Activated CD4-positive, alpha-beta memory T cell treated with anti-CD3 and anti-CD28 coated beads, Interleukin-2, amount 10 ng/mL, durations not matched to agents 7 days and 5 days (primary cell): ENCODE results near the gene SYVN1. TPM values are rescaled to one million over a fixed set of nuclear protein-coding genes. Genes with fewer than 3 reads are reported as not detected.

Experiments
- CTCF ChIA-PET: fragments of 350-600 bp; sonication (Branson Sonifier 250); formaldehyde crosslinking; loops from one replicate; lab custom pipeline; 2021; ENCODE audit warnings: antibody characterized with exemption, inconsistent platforms; lab: Charles Lee
- POLR2A ChIA-PET: fragments of 350-600 bp; sonication (Branson Sonifier 250); formaldehyde crosslinking; loops from one replicate; lab custom pipeline; 2021; ENCODE audit warnings: antibody characterized with exemption; lab: Charles Lee
- DNase-seq: peaks from one replicate; pipeline ENCODE4 v3.0.0-alpha.2; 2020
- H3K27ac Mint-ChIP-seq: one replicate; pipeline ENCODE4 v1.8.0; 2021; ENCODE audit warnings: mild to moderate bottlenecking, mixed read lengths
- H3K27me3 Mint-ChIP-seq: one replicate; pipeline ENCODE4 v1.8.0; 2021; ENCODE audit warnings: mixed read lengths
- H3K36me3 Mint-ChIP-seq: one replicate; pipeline ENCODE4 v1.8.0; 2021; ENCODE audit warnings: low read depth, mixed read lengths
- H3K4me1 Mint-ChIP-seq: one replicate; pipeline ENCODE4 v1.8.0; 2021; ENCODE audit warnings: mixed read lengths
- H3K4me3 Mint-ChIP-seq: one replicate; pipeline ENCODE4 v1.8.0; 2021; ENCODE audit warnings: mild to moderate bottlenecking, mixed read lengths
- H3K9me3 Mint-ChIP-seq: one replicate; pipeline ENCODE4 v1.8.0; 2021; ENCODE audit warnings: mixed read lengths
- total RNA-seq, 2 experiments: library from RNA; stranded (reverse); gene quantifications; one replicate each; pipeline ENCODE4 v1.2.3, GENCODE V29; 2021

SYVN1 gene
- total RNA-seq, 2 experiments from 2014 or later: 39.4 to 42.2 TPM

DNA sequence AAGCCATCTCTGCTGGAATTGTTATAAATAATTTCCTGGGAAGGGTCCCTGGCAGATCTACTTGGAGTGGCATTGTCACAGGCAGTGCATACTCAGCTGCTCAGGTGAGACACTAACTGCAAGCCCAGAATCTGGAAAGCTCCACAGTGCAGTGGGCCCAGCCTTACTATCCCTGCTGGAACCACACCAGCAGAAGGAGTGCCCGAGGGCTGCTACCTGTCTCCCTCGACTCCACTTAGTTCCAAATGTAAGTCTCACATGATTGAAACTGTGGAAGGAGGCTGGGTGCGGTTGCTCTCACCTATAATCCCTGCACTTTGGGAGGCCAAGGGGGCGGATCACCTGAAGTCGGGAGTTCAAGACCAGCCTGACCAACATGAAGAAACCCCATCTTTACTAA lies 14.3 kb upstream of the SYVN1 start:
- H3K27me3 Mint-ChIP-seq: peaks cover 2% of the 10 kb centered on the region
- ChIA-PET CTCF (interaction anchor here (0.7 kb wide), 1 partner anchor 1240 kb away, joined by 3 read pairs; no protein-coding TSS in a partner anchor), POLR2A (interaction anchor here (3.7 kb wide), 1 partner anchor 14 kb away, joined by 15 read pairs; the partner anchor contains the start of gene SYVN1)
- H3K4me1 Mint-ChIP-seq: peaks cover 19% of the 10 kb centered on the region
- H3K27ac Mint-ChIP-seq: no peak overlapping the region
- H3K36me3 Mint-ChIP-seq: no peaks in the 10 kb centered on the region
- no peaks in the 10 kb centered on the region for H3K9me3 Mint-ChIP-seq
- no peak overlapping the region for H3K4me3 Mint-ChIP-seq
- no peak for DNase-seq

DNA sequence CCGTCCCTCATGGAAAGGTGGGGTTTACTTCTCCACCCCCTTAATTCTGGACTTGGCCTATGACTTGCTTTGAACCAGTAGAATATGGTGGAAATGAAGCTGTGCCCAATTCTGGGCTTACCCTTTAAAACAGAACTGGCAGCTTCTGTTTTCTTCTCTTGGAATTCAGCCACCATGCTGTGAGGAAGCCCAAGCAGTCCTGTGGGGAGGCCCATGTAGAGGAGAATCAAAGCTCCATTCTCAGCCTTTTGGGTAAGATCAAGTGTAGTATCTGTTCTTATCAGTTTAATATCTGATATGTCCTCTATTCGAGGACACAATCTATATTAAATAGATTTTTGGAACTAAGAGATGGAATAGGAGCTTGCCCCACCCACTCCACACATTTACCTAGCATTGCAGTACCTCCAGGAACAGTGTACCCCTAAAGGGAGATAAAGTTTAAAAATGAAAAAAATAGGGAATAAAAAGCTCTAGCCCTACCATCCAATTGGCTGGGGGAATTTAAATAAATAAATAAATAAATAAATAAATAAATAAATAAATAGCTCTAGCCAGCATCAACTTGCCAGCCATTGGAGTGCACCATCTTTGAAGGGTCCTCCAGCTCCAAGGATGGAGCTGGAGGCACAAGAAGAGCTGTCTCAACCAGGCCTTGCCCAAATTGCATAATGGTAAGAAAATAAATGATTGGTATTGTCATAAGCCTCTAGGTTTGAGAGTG lies 13.2 kb upstream of the SYVN1 start:
- DNase-seq: no peak
- H3K4me1 Mint-ChIP-seq: peaks cover 14% of the 10 kb centered on the region
- ChIA-PET CTCF (interaction anchor here (1.1 kb wide), 1 partner anchor 182 kb away, joined by 4 read pairs; no protein-coding TSS in a partner anchor), POLR2A (interaction anchor here (3.7 kb wide), 1 partner anchor 12 kb away, joined by 15 read pairs; the partner anchor contains the start of gene SYVN1)
- H3K36me3 Mint-ChIP-seq: no peaks in the 10 kb centered on the region
- H3K27ac Mint-ChIP-seq: no peak overlapping the region
- no peaks in the 10 kb centered on the region for H3K9me3 Mint-ChIP-seq
- no peak overlapping the region for H3K4me3 Mint-ChIP-seq
- peaks cover 4% of the 10 kb centered on the region for H3K27me3 Mint-ChIP-seq

DNA sequence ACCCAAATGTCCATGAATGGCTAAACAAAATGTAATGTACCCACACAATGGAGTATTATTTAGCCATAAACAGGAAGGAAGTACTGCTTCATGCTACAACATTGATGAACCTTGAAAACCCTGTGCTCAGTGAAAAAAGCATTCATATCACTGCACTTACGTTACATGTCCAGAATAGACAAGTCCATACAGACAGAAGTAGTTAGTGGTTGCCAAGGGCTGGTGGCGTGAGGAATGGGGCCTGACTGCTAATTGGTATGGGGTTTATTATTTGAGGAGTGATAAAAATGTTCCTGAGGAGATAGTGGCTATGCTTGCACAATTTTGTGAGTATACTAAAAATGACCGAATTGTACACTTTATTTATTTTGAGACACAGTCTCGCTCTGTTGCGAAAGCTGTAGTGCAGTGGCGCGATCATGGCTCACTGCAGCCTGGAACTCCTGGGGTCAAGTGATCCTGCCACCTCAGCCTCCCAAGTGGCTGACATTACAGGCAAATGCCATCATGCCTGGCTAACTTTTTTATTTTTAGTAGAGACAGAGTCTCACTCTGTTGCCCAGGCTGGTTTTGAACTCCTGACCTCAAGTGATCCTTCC lies 7.7 kb upstream of the SYVN1 start:
- Mint-ChIP-seq H3K4me3 (no peak overlapping the region), H3K27me3 (peaks cover 18% of the 10 kb centered on the region)
- POLR2A ChIA-PET: no interaction called here

DNA sequence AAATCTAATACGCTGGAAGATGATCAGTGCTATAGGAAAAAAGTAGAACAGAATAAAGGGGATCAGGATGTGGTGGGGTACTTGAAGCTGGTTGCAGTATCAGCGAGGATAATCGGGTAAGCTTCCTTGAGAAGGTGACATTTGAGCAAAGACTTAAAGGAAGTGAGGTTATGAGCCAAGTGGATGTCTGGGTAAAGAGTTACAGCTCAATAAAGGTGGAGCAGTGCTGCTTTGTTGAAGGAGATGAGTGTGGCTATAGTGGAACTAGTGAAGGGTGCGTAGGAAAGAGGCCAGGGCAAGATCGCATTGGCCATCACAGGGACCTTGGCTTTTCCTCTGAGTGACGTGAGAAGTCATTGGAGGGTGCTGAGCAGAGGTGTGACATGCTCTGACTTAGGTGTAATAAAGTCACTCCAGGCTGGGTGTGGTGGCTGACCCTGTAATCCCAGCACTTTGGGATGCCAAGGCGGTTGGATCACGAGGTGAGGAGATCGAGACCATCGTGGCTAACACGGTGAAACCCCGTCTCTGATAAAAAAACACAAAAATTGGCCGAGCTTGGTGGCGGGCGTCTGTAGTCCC lies 2.3 kb upstream of the SYVN1 start:
- peak overlapping the region; percentile 58 for H3K27ac Mint-ChIP-seq
- peaks cover 10% of the 10 kb centered on the region for H3K27me3 Mint-ChIP-seq
- peaks cover 17% of the 10 kb centered on the region for H3K36me3 Mint-ChIP-seq
- peaks cover 35% of the 10 kb centered on the region for H3K4me1 Mint-ChIP-seq
- DNase-seq: no peak
- H3K4me3 Mint-ChIP-seq: peak overlapping the region; percentile 65
- H3K9me3 Mint-ChIP-seq: no peaks in the 10 kb centered on the region
- ChIA-PET CTCF (interaction anchor here (1.7 to 3.3 kb wide), 3 partner anchors 15 to 179 kb away, joined by 3 to 25 read pairs (median 12); partner anchors contain the start of genes CDC42EP2, FAU, MRPL49 and TM7SF2), POLR2A (interaction anchor here (0.8 to 7.2 kb wide), 8 partner anchors 9 to 126 kb away, joined by 3 to 157 read pairs (median 14); partner anchors contain the start of genes ARL2, CAPN1, FAU and MRPL49)

More for the DNA sequence above, 7.7 kb upstream of the SYVN1 start:
- Mint-ChIP-seq H3K9me3 (no peaks in the 10 kb centered on the region), H3K36me3 (no peaks in the 10 kb centered on the region), H3K4me1 (peaks cover 4% of the 10 kb centered on the region), H3K27ac (no peak overlapping the region)
- DNase-seq: no peak
- CTCF ChIA-PET: no interaction called here

DNA sequence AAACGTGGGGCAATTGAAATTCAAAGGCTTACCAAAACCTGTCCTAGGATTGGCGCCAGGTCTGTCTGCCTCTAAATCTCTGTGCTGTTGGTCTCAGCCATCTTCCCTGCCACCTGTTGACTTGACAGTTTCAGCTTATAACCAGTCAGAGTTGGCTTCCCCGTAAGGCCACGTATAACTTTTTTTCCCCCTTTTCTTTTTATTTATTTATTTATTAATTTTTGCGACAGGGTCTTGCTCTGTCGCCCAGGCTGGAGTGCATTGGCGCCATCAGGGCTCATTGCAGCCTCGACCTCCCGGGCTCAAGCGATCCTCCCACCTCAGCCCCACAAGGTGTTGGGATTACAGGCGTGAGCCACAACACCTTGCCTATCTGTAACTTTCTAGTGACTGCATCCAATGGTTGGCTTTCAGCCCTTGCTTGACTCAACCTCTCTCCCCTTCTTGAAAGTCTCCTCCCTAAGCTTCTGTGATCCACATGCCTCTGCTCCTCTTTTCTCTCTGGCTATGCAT lies 1.4 kb upstream of the SYVN1 start:
- peaks cover 35% of the 10 kb centered on the region for H3K4me1 Mint-ChIP-seq
- H3K4me3 Mint-ChIP-seq: peak overlapping the region; percentile 98
- no peak for DNase-seq
- H3K9me3 Mint-ChIP-seq: no peaks in the 10 kb centered on the region
- H3K27me3 Mint-ChIP-seq: peaks cover 5% of the 10 kb centered on the region
- H3K27ac Mint-ChIP-seq: peak overlapping the region; percentile 98
- CTCF ChIA-PET: interaction anchor here (0.5 to 3.3 kb wide), 17 partner anchors 8 to 336 kb away, joined by 3 to 25 read pairs (median 5); partner anchors contain the start of genes ARL2, CAPN1, CDC42EP2 and FAU
- POLR2A ChIA-PET: interaction anchor here (0.6 to 7.2 kb wide), 31 partner anchors 8 to 900 kb away, joined by 3 to 157 read pairs (median 6); partner anchors contain the start of genes ARL2, CAPN1, CDCA5 and FAU
- H3K36me3 Mint-ChIP-seq: peaks cover 25% of the 10 kb centered on the region

DNA sequence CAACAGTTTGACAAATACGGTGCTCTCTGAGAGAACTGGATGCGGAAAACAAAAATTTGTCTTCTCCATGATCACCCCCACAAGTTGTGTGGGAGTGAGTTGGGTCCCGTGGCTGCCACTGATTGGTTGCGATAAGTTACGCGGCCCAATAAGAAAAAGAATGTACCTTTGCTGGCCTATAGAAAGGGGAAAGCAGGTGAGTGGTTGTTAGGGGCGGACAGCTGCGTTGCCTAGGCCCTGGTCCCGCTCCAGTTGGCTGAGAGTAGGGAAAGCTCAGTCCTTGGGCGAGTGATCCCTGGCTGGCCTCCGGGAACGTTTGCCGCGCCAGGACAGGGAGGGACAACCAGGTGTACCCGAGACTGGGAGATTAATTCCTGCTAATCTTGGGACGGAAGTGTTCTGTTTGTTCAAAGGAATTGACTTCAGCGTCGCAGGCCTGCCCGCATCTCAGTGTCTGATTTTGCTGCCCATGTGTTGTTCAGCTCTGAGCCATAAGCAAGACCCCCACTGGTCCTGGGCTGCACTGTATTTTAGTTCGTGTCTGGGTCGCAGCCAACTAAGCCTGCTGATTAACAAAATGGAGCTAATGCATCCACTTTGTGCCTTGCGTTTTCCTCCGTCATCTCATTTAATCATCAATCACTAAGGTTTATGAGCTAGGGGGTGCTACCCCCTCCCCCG lies 773 bp upstream of the SYVN1 start:
- H3K4me3 Mint-ChIP-seq: peak overlapping the region; percentile 98
- H3K27me3 Mint-ChIP-seq: peaks cover 2% of the 10 kb centered on the region
- ChIA-PET POLR2A (interaction anchor here (0.6 to 7.2 kb wide), 36 partner anchors 9 to 899 kb away, joined by 3 to 157 read pairs (median 4); partner anchors contain the start of genes ARL2, CAPN1, CDCA5 and FAU), CTCF (interaction anchor here (0.7 to 3.3 kb wide), 18 partner anchors 9 to 337 kb away, joined by 3 to 25 read pairs (median 5); partner anchors contain the start of genes ARL2, CAPN1, CDC42EP2 and FAU)
- no peaks in the 10 kb centered on the region for H3K9me3 Mint-ChIP-seq
- H3K4me1 Mint-ChIP-seq: peaks cover 35% of the 10 kb centered on the region
- peaks cover 29% of the 10 kb centered on the region for H3K36me3 Mint-ChIP-seq
- H3K27ac Mint-ChIP-seq: peak overlapping the region; percentile 98
- DNase-seq: peak; percentile 90

DNA sequence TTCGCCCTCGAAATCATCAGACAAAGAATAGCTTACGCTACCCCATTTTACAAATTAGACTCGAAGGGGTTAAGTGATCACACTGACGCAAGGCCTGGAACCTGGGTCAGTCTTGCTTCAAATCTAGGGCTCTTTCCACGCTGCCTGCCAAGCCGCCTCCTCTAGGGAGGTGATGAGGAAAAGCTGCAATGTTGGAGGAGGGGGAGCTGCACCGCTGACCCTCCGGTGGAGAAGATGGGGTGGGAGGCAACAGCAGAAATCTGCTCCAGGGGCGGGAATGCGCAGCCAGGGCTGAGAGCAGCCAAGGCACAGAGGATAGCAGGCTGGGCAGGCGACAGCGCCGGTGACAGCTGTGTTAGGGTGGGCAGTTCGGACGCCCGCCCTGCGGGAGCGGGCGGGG lies 595 bp downstream of the SYVN1 start:
- CTCF ChIA-PET: interaction anchor here (1.5 to 3.2 kb wide), 4 partner anchors 9 to 121 kb away, joined by 6 to 17 read pairs (median 6); partner anchors contain the start of genes FAU, MRPL49 and ZNHIT2
- POLR2A ChIA-PET: interaction anchor here (1.3 to 7.2 kb wide), 9 partner anchors 10 to 269 kb away, joined by 3 to 157 read pairs (median 15); partner anchors contain the start of genes ARL2, DPF2, FAU and MRPL49
- peak overlapping the region; percentile 98 for H3K27ac Mint-ChIP-seq

DNA sequence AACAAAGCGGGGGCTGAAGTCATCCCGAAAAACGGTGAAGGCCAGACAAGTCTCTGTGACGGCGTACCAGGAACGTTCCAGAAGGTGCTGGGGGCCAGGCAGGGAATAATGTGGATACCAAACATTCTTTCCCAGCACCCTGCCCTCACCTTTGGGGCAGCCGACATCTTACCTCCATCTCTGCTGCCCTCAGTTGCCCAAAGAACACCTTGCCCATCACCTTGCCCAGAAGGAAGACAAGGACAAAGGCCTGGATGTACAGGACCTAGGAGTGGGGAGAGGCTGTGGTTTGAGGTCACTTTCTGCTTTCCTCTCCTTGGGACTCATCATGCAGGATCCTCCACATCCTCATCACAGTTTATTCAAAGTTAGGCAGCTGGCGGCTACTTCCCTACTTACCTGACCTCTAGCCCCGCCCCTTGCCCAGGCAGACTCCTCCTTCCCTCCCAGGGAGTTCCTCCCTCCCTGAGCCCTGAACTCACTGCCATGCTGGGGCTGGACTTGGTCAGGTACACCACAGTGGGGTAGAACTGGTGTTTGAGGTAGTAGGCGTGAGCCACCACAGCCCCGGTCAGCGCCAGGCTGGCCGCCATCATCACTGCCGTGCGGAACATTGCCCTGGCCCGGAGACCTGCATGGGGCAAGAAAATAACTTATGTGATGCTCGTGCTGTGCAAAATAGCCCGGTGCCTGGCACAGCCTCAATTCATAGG lies 1.2 kb downstream of the SYVN1 start:
- peaks cover 35% of the 10 kb centered on the region for H3K4me1 Mint-ChIP-seq
- peak overlapping the region; percentile 98 for H3K27ac Mint-ChIP-seq
- ChIA-PET POLR2A (interaction anchor here (1.3 to 7.2 kb wide), 8 partner anchors 10 to 268 kb away, joined by 3 to 157 read pairs (median 20); partner anchors contain the start of genes ARL2, DPF2, FAU and MRPL49), CTCF (interaction anchor here (1.5 to 3.2 kb wide), 3 partner anchors 9 to 15 kb away, joined by 6 to 17 read pairs (median 7); partner anchors contain the start of genes FAU, MRPL49 and ZNHIT2)
- H3K36me3 Mint-ChIP-seq: peaks cover 39% of the 10 kb centered on the region
- H3K9me3 Mint-ChIP-seq: no peaks in the 10 kb centered on the region
- DNase-seq: peak; percentile 72
- H3K27me3 Mint-ChIP-seq: no peaks in the 10 kb centered on the region
- H3K4me3 Mint-ChIP-seq: peak overlapping the region; percentile 98

More for the DNA sequence above, 595 bp downstream of the SYVN1 start:
- peak; percentile 23 for DNase-seq
- H3K4me1 Mint-ChIP-seq: peaks cover 35% of the 10 kb centered on the region
- H3K36me3 Mint-ChIP-seq: peaks cover 34% of the 10 kb centered on the region
- no peaks in the 10 kb centered on the region for H3K27me3 Mint-ChIP-seq
- H3K9me3 Mint-ChIP-seq: no peaks in the 10 kb centered on the region
- H3K4me3 Mint-ChIP-seq: peak overlapping the region; percentile 98

DNA sequence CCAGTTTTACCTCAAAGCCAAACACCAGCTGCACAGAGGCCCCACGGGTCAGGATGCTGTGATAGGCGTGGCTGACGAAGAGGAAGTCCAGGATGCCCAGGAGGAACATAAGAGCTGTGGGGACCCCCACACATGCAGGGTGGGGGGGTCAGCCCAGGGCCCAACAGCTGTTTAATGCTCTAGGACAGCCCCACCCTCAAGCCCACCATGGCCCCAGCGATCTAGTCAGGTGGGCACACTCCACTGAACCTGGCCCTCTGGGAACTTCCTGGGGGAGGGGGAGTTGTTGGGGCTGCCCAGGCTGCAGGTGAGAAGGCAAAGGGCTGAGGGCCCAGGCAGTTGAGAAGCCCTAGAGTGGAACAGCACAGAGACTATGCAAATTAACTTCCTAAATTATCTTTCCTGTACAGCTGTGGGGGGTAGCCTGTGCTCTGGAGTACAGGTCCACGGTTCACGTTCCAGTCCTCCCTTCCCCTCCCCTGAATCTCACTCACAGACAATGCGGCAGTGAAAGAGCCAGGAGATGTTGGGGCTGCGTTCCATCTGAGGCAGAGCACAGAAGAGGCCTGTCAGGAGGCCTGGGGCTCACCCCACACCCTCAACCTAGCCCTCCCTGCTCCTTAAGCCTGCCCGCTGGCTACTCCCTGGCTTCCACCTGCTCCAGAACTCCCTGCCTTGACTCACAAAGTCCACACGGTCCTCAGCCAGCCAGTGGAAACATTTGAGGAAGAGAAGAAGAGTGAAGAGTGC lies 1.9 kb downstream of the SYVN1 start:
- ChIA-PET CTCF (interaction anchor here (1.1 to 3.2 kb wide), 4 partner anchors 10 to 117 kb away, joined by 3 to 17 read pairs (median 5); partner anchors contain the start of genes FAU, MRPL49, TM7SF2 and ZNHIT2), POLR2A (interaction anchor here (1.0 to 7.2 kb wide), 5 partner anchors 9 to 21 kb away, joined by 3 to 157 read pairs (median 27); partner anchors contain the start of genes FAU, MRPL49, TM7SF2 and ZNHIT2)
- Mint-ChIP-seq H3K36me3 (peaks cover 43% of the 10 kb centered on the region), H3K27ac (peak overlapping the region; percentile 44), H3K27me3 (no peaks in the 10 kb centered on the region), H3K4me1 (peaks cover 33% of the 10 kb centered on the region), H3K9me3 (no peaks in the 10 kb centered on the region), H3K4me3 (peak overlapping the region; percentile 98)
- no peak for DNase-seq

DNA sequence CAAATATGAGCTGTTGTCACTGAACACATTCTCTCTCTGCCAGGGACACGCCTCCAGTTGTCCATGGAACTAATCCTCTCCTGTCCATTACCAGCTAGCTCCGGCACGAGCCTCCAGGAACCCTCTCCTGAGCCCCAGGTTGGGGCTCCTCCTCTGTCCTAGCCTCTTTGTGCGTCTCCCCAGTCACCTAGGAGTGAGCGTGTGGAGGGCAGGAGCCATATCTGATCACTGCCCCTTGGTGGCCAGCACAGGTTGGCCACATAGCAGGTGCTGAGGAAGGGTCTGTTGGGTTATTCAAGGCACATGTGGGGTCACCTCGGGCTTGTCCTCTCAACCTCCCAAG lies 2.5 kb downstream of the SYVN1 start:
- Mint-ChIP-seq H3K4me3 (no peak overlapping the region), H3K27ac (peak overlapping the region; percentile 21), H3K36me3 (peaks cover 48% of the 10 kb centered on the region), H3K9me3 (no peaks in the 10 kb centered on the region), H3K4me1 (peaks cover 32% of the 10 kb centered on the region), H3K27me3 (no peaks in the 10 kb centered on the region)
- CTCF ChIA-PET: interaction anchor here (1.1 to 1.2 kb wide), 2 partner anchors 20 to 118 kb away, joined by 3 to 4 read pairs; partner anchors contain the start of gene TM7SF2
- POLR2A ChIA-PET: interaction anchor here (1.0 to 7.2 kb wide), 3 partner anchors 8 to 20 kb away, joined by 3 to 157 read pairs (median 5); partner anchors contain the start of genes FAU, MRPL49 and ZNHIT2
- no peak for DNase-seq
